K562 (cell line): ENCODE measurements around the gene LZTFL1. TPM values are rescaled to one million over a fixed set of nuclear protein-coding genes. Genes with fewer than 3 reads are reported as not detected.

ENCODE experiments used
- AFF1 ChIP-seq, 2 experiments: fragments of 450-650 bp; IDR thresholded peaks; 2 replicates each; pipeline ENCODE4 v1.6.1; 2018; ENCODE audit warnings: mild to moderate bottlenecking in 2 of 2, low read depth in 1 of 2; ENCODE audit not compliant: partially characterized antibody in 2 of 2
- FOXA3 ChIP-seq, 2 experiments: fragments of 450-650 bp in 1 of 2; sonication (generic) in 1 of 2; formaldehyde crosslinking; IDR thresholded peaks in 1 of 2; conservative IDR thresholded peaks in 1 of 2; 2 replicates each; pipeline versions ENCODE4 v1.4.0 to v1.8.0; 2020 to 2022; ENCODE audit warnings: mild to moderate bottlenecking in 2 of 2, missing genetic modification reagents in 1 of 2
- GABPB1 ChIP-seq: sonication (generic); formaldehyde crosslinking; IDR thresholded peaks from 2 replicates; pipeline ENCODE4 v1.8.0; 2022; ENCODE audit warnings: mild to moderate bottlenecking, missing genetic modification reagents
- HDAC1 ChIP-seq, 2 experiments: fragments of 450-650 bp; IDR thresholded peaks; 2 replicates each; pipeline ENCODE4 v1.6.1; 2016 to 2017; ENCODE audit warnings: inconsistent platforms in 1 of 2, mild to moderate bottlenecking in 1 of 2, moderate library complexity in 1 of 2
- LCOR ChIP-seq: sonication (generic); formaldehyde crosslinking; IDR thresholded peaks from 2 replicates; pipeline ENCODE4 v1.8.0; 2022; ENCODE audit warnings: mild to moderate bottlenecking, missing genetic modification reagents
- MECOM ChIP-seq: fragments of 250-450 bp; sonication (Bioruptor Pico); IDR thresholded peaks from 2 replicates; pipeline ENCODE4 v1.8.0; 2022; ENCODE audit warnings: inconsistent platforms
- MTA2 ChIP-seq: fragments of 450-650 bp; IDR thresholded peaks from 2 replicates; pipeline ENCODE4 v1.6.1; 2016; ENCODE audit warnings: low read depth
- NFE2L1 ChIP-seq: fragments of 450-650 bp; IDR thresholded peaks from 2 replicates; pipeline ENCODE4 v1.6.1; 2016; ENCODE audit warnings: missing genetic modification characterization, low read depth, mild to moderate bottlenecking, missing compliant biosample characterization, moderate library complexity, borderline replicate concordance
- NFIC ChIP-seq: fragments of 450-650 bp; IDR thresholded peaks from 2 replicates; pipeline ENCODE4 v1.6.1; 2017; ENCODE audit warnings: mild to moderate bottlenecking, inconsistent platforms
- POLR2AphosphoS5 ChIP-seq: IDR thresholded peaks from 2 replicates; pipeline ENCODE4 v1.6.1; 2011; ENCODE audit warnings: mild to moderate bottlenecking, low read depth, low read length, moderate library complexity; ENCODE audit not compliant: control insufficient read depth, insufficient read depth
- RBM14 ChIP-seq: fragments of 200-400 bp; formaldehyde crosslinking; IDR thresholded peaks from 2 replicates; pipeline ENCODE4 v1.6.1; 2018; ENCODE audit warnings: low read depth, mild to moderate bottlenecking, low read length, moderate library complexity, borderline replicate concordance; ENCODE audit not compliant: insufficient read depth
- SMAD4 ChIP-seq: fragments of 250-450 bp; sonication (Bioruptor Pico); conservative IDR thresholded peaks from 2 replicates; pipeline ENCODE4 v1.8.0; 2021; ENCODE audit warnings: inconsistent platforms, mild to moderate bottlenecking, moderate library complexity
- SMARCA4 ChIP-seq: fragments of 450-650 bp; IDR thresholded peaks from 2 replicates; pipeline ENCODE4 v1.6.1; 2016
- SMARCC2 ChIP-seq: fragments of 450-650 bp; IDR thresholded peaks from 2 replicates; pipeline ENCODE4 v1.6.1; 2017; ENCODE audit warnings: antibody characterized with exemption, moderate library complexity, mild to moderate bottlenecking, low read depth
- TAF7 ChIP-seq: fragments of 450-650 bp; IDR thresholded peaks from 2 replicates; pipeline ENCODE4 v1.6.1; 2016; ENCODE audit warnings: missing genetic modification characterization, missing compliant biosample characterization
- TCF7 ChIP-seq: sonication (generic); IDR thresholded peaks from 2 replicates; pipeline ENCODE4 v1.6.1; 2016; ENCODE audit warnings: antibody characterized with exemption, borderline replicate concordance
- ZC3H11A ChIP-seq: IDR thresholded peaks from 2 replicates; pipeline ENCODE4 v1.6.1; 2012; ENCODE audit warnings: low read depth, low read length, improper control_type of control experiment
- ZFP30 ChIP-seq: fragments of 250-450 bp; sonication (Bioruptor Pico); IDR thresholded peaks from 2 replicates; pipeline ENCODE4 v1.8.0; 2022; ENCODE audit warnings: moderate library complexity, mild to moderate bottlenecking, inconsistent platforms, borderline replicate concordance
- ZNF354B ChIP-seq: fragments of 250-450 bp; sonication (Bioruptor Pico); IDR thresholded peaks from 2 replicates; pipeline ENCODE4 v1.4.0; 2020
- ZNF507 ChIP-seq: conservative IDR thresholded peaks from 2 replicates; pipeline ENCODE4 v1.6.1; 2017; ENCODE audit warnings: missing genetic modification characterization, missing compliant biosample characterization
- polyA plus RNA-seq, 8 experiments: library from polyadenylated mRNA; depleted of rRNA in 4 of 8; stranded (reverse) in 5 of 8; unstranded in 3 of 8; fragments of >200 nt; fragmentation: Nextera tagmentation in 2 of 8; fragmentation: Illumina TruSeq in 1 of 8; extraction: Ambion mirVana in 2 of 8; extraction: Trizol in 1 of 8; gene quantifications; 2 replicates each; pipeline versions ENCODE4 v1.2.1 to v1.2.3, GENCODE V29; 2011 to 2014; ENCODE audit warnings: inconsistent platforms in 1 of 8, missing spikeins in 1 of 8
- total RNA-seq, 7 experiments: library from RNA; depleted of rRNA in 6 of 7; stranded (reverse); fragments of >200 nt in 6 of 7; fragmentation: Illumina TruSeq in 2 of 7; extraction: Trizol in 2 of 7; gene quantifications; 2 replicates each; pipeline versions ENCODE4 v1.2.1 to v1.2.3, GENCODE V29; 2011 to 2021; ENCODE audit warnings: low replicate concordance in 1 of 7

The LZTFL1 gene
- total and polyA plus RNA-seq, 9 of the 15 experiments (the other 6 are each of a cell fraction or from before 2014, with no cell fraction given), result 10.7 to 33.7 (median 15.3) TPM

- TF ChIP-seq MECOM (CRISPR knock-in tag), result peak; percentile 89; the same call in 1 of the 2 replicates
- no peak for TF ChIP-seq AFF1 (IDR thresholded peaks at IDR 0.05; ENCODE audit: low read depth in 1 of 2, partially characterized antibody in 2 of 2)
- TF ChIP-seq SMARCA4, result peak; percentile 88
- TF ChIP-seq ZNF354B, result no peak
- peak; percentile 92 for TF ChIP-seq POLR2AphosphoS5
- TF ChIP-seq NFE2L1, result no peak
- peak; percentile 81 for TF ChIP-seq NFIC
- TF ChIP-seq TAF7 (tag), result no peak
- TF ChIP-seq MTA2, result peak; percentile 76
- no peak for TF ChIP-seq RBM14
- TF ChIP-seq SMAD4, result peak; percentile 85
- TF ChIP-seq ZC3H11A, result no peak
- peak; percentile 62; the same call in 1 of the 2 replicates for TF ChIP-seq LCOR (CRISPR knock-in tag)
- no peak for TF ChIP-seq ZFP30 (CRISPR knock-in tag)
- TF ChIP-seq TCF7, result 0 out of 2 replicates have a peak, but pooled peaks have one; percentile 52
- peak; percentile 56; the same call in 1 of the 2 replicates for TF ChIP-seq SMARCC2
- TF ChIP-seq GABPB1, result no peak
- no peak for TF ChIP-seq ZNF507 (tag)
- peak in 1 of 2 experiments; percentile 91; a peak in 2 of 4 replicates for TF ChIP-seq HDAC1 (IDR thresholded peaks at IDR 0.05)
- TF ChIP-seq FOXA3 (CRISPR knock-in tag; conservative IDR thresholded peaks at IDR 0.05 in 1 of 2, IDR thresholded peaks at IDR 0.05 in 1 of 2), result 0 out of 4 replicates have a peak, but pooled peaks of 1 of the 2 experiments have one; percentile 25
Measured at GRCh38 chr3:45881078-45882022, 39.4 kb upstream of the LZTFL1 start (continued).
